ENCODE measurements around the gene CRYBG2.

Gene CRYBG2

DNA sequence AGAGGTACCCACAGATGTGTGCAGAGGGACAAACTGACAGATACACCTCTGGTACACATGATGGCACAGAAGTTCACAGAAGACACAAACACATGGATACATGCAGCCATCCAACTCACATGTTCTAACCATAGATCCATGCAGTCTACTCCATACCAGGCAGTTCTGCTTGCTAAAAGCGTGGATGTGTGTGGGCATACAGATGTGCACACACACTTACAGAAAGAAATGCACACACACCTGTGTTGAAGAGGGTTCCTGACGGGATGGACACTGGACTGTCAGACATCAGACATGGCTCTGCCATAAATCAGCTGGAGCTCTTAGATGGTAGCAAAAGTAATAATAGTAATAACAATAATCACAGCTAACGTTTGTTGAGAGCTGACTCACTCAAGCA, 29.4 kb downstream of the CRYBG2 start:
- Histone ChIP-seq H3K4me1 (ENCODE audit: control insufficient read depth, insufficient read depth, low read length) (no peaks in the 10 kb centered on the region), H3K36me3 (ENCODE audit: control insufficient read depth, insufficient read depth, low read length) (peaks cover 16% of the 10 kb centered on the region), H3K27me3 (ENCODE audit: control insufficient read depth, insufficient read depth, low read length) (no peaks in the 10 kb centered on the region), H3K9ac (ENCODE audit: low read depth, low read length) (no peak overlapping the region), H3K9me3 (ENCODE audit: control insufficient read depth, insufficient read depth, low read length) (no peaks in the 10 kb centered on the region), H3K4me3 (ENCODE audit: low read depth, low read length) (no peak overlapping the region)

DNA sequence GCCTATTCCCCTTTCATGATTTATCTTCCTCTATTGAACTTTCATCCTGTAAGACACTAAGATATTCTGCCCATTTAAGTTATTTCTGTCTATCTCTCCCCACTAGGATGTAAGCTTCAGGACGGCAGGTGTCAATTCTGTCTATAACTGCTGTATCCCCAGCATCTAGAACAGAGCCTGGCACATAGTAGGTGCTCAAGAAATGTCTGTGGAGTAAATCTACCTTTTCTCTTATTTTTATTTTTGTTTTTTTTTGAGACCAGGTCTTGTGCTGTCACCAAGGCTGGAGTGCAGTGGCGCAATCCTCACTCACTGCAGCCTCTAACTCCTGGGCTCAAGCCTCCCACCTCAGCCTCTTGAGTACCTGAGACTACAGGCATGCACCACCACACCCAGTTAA, 30.5 kb downstream of the CRYBG2 start:
- Histone ChIP-seq H3K27me3 (ENCODE audit: control insufficient read depth, insufficient read depth, low read length) (no peaks in the 10 kb centered on the region), H3K4me1 (ENCODE audit: control insufficient read depth, insufficient read depth, low read length) (no peaks in the 10 kb centered on the region), H3K4me3 (ENCODE audit: low read depth, low read length) (no peak overlapping the region), H3K36me3 (ENCODE audit: control insufficient read depth, insufficient read depth, low read length) (peaks cover 14% of the 10 kb centered on the region), H3K9me3 (ENCODE audit: control insufficient read depth, insufficient read depth, low read length) (no peaks in the 10 kb centered on the region), H3K9ac (ENCODE audit: low read depth, low read length) (no peak overlapping the region)

DNA sequence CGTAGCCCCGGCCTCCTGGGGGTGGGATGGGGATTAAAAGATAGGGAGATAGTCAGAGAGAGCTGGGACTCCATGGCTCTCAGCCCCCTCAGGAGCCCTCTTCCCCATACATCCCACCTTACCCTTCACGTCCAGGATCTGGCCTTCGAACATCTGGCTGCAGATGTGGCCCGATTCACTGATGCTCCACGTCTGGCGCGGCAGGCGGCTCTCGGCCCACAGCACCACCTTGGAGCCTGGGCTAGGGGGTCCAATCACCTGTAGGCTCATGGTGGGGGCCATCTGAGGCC, 31.9 kb downstream of the CRYBG2 start:
- Histone ChIP-seq H3K9me3 (ENCODE audit: control insufficient read depth, insufficient read depth, low read length) (no peaks in the 10 kb centered on the region), H3K27me3 (ENCODE audit: control insufficient read depth, insufficient read depth, low read length) (no peaks in the 10 kb centered on the region), H3K36me3 (ENCODE audit: control insufficient read depth, insufficient read depth, low read length) (peaks cover 8% of the 10 kb centered on the region), H3K4me3 (ENCODE audit: low read depth, low read length) (no peak overlapping the region), H3K9ac (ENCODE audit: low read depth, low read length) (no peak overlapping the region), H3K4me1 (ENCODE audit: control insufficient read depth, insufficient read depth, low read length) (peaks cover 6% of the 10 kb centered on the region)

DNA sequence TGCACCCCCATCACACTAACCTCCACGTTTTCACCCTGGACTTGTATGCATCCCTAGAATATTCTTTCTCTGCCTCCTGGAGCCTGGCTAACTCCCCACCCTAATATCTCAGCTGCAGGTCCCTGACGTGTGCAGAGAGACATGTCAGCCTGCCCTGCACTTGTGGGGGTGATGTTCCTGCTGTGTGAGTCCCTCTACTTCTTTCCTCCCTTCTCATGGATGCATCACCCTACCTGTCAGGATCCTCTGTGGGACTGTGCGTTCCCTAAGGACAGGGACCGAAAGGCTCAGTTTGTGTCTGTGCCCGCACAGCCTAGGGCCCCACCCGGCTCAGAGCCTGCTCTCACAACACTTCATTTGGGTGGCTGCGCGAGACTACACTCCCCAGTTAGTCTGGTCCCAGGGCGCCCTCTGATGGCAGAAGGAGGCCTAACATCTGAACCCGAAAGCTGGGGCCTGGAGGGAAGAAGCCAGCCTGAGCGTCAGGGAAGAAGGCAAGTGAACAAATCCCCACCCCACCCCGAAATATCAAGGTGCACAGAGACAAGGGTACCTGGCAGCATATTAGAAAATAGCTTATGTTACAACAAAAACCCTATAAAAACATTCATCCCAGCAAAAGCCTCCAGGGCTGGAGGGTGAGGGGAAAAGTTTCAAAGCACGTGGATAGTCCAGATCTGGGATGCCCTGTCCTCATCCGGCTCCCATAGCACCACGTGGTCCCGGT, 32.5 kb downstream of the CRYBG2 start:
- H3K36me3 ChIP-seq (ENCODE audit: control insufficient read depth, insufficient read depth, low read length): peaks cover 8% of the 10 kb centered on the region
- no peak overlapping the region for H3K4me3 ChIP-seq (ENCODE audit: low read depth, low read length)
- no peak overlapping the region for H3K9ac ChIP-seq (ENCODE audit: low read depth, low read length)
- H3K9me3 ChIP-seq (ENCODE audit: control insufficient read depth, insufficient read depth, low read length): no peaks in the 10 kb centered on the region
- no peaks in the 10 kb centered on the region for H3K27me3 ChIP-seq (ENCODE audit: control insufficient read depth, insufficient read depth, low read length)
- peaks cover 7% of the 10 kb centered on the region for H3K4me1 ChIP-seq (ENCODE audit: control insufficient read depth, insufficient read depth, low read length)

DNA sequence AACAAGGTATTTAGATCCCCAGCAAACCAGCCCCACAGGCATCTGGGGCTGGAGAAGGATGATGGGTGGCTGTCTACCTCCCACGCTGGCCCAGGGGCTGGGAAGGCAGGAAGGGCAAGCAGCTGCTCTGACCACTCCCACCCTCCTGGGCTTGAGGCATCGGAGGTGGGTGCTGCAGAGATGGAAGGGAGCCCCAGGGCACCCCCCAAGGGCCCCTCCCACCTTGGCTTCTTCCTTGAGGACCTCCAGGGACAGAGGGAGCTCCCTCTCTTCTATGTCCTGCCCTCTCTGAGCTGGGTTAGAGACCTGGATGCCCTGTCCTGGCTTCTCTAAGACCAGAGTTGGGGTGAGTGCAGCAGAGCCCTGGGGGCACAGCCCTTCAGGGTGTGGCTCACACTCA, 33.0 kb downstream of the CRYBG2 start:
- H3K27me3 ChIP-seq (ENCODE audit: control insufficient read depth, insufficient read depth, low read length): no peaks in the 10 kb centered on the region
- H3K4me3 ChIP-seq (ENCODE audit: low read depth, low read length): no peak overlapping the region
- H3K9ac ChIP-seq (ENCODE audit: low read depth, low read length): no peak overlapping the region
- peaks cover 8% of the 10 kb centered on the region for H3K36me3 ChIP-seq (ENCODE audit: control insufficient read depth, insufficient read depth, low read length)
- no peaks in the 10 kb centered on the region for H3K9me3 ChIP-seq (ENCODE audit: control insufficient read depth, insufficient read depth, low read length)
- peaks cover 8% of the 10 kb centered on the region for H3K4me1 ChIP-seq (ENCODE audit: control insufficient read depth, insufficient read depth, low read length)

DNA sequence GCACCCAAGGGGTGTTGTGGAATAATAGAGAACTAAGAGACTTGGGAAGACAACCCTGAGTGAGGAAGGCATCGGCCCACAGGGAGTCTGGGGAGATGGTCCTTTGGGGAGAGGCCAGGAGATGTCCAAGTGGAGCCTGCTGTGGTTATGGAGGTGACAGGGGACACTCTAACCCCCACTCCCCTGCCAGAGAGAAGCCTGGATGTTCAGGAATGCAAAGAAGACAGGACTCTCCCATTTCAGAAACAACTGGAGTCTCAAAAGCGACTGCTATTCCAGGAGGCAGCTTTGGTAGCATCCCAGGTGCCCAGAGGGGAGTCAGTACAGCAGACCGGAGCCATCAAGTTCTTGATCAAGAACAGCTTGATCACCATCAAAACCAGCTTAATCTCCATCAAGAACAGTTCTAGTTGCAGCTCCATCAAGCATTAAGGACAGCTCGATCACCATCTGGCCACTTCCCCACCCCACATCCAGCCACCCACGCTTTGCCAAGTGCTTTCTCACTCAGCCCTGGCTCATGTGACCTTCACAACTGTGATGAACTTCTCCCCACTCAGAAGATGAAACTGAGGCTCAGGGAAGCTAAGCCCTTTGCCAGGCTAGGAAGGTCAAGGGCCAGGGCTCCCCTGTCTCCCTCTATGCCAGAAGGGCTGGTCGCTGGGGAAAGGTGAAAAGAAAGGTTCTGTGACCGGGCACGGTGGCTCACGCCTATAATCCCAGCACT, 35.4 kb downstream of the CRYBG2 start:
- Histone ChIP-seq H3K36me3 (ENCODE audit: control insufficient read depth, insufficient read depth, low read length) (peaks cover 3% of the 10 kb centered on the region), H3K4me1 (ENCODE audit: control insufficient read depth, insufficient read depth, low read length) (peaks cover 8% of the 10 kb centered on the region), H3K27me3 (ENCODE audit: control insufficient read depth, insufficient read depth, low read length) (no peaks in the 10 kb centered on the region), H3K9ac (ENCODE audit: low read depth, low read length) (peak overlapping the region; percentile 70), H3K9me3 (ENCODE audit: control insufficient read depth, insufficient read depth, low read length) (no peaks in the 10 kb centered on the region), H3K4me3 (ENCODE audit: low read depth, low read length) (no peak overlapping the region)

DNA sequence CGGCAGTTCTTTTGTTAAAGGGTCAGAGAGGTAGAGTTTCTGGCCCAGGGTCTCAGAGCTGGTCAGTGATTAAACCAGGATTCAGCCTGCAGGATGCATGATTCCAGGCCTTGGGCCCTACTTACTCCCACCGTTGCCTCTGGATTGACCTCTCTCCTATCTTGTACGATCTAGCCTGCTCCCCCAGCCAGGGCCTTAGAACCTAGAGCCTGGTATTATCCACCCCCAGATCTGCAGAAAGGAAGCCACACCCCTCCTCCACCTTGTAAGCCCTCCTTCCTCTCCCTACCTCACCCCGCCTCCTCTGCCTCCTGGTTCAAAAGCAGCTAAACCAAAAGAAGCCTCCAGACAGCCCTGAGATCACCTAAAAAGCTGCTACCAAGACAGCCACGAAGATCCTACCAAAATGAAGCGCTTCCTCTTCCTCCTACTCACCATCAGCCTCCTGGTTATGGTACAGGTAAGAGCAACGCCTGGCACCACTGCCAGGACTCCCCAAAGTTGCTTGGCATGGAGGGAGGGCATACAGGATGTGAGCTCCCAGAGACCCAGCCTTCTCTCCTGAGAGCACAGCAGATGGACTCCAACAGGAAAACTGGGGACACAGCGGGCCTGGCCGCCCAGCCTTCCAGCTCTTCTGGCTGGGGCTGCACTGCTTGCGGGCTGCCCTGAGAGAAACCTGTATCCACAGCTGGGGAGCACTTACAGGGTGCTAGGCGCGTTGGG, 36.2 kb downstream of the CRYBG2 start, which contains the start of gene CD52:
Gene CD52, plus strand, starts transcription at position 347 of the 726 bp plus-strand sequence. Its CDS starts 60 bp downstream, at position 407.
- H3K4me1 ChIP-seq (ENCODE audit: control insufficient read depth, insufficient read depth, low read length): peaks cover 8% of the 10 kb centered on the region
- peaks cover 3% of the 10 kb centered on the region for H3K36me3 ChIP-seq (ENCODE audit: control insufficient read depth, insufficient read depth, low read length)
- H3K9me3 ChIP-seq (ENCODE audit: control insufficient read depth, insufficient read depth, low read length): no peaks in the 10 kb centered on the region
- H3K4me3 ChIP-seq (ENCODE audit: low read depth, low read length): no peak within 1 kb of the TSS
- peak within 1 kb of the TSS; percentile 70 for H3K9ac ChIP-seq (ENCODE audit: low read depth, low read length)
- H3K27me3 ChIP-seq (ENCODE audit: control insufficient read depth, insufficient read depth, low read length): no peaks in the 10 kb centered on the region

DNA sequence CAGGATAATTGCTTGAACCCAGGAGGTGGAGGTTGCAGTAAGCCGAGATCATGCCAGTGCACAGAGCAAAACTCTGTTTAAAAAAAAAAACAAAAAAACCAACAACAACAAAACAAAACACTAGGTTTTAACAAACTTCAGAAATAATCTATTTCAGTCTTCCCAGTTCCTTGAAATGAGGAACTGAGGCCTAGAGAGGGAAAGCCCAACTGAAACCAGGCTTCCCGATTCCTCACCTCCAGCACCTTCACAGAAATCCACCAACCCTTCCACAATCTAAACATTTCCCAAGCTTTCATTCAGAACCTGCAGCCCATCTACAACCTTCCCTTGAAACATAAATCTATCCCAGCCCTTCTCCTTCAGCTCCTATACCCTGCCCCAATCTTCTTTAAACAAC, 36.8 kb downstream of the CRYBG2 start:
- H3K27me3 ChIP-seq (ENCODE audit: control insufficient read depth, insufficient read depth, low read length): no peaks in the 10 kb centered on the region
- H3K36me3 ChIP-seq (ENCODE audit: control insufficient read depth, insufficient read depth, low read length): peaks cover 3% of the 10 kb centered on the region
- H3K9me3 ChIP-seq (ENCODE audit: control insufficient read depth, insufficient read depth, low read length): no peaks in the 10 kb centered on the region
- H3K4me1 ChIP-seq (ENCODE audit: control insufficient read depth, insufficient read depth, low read length): peaks cover 8% of the 10 kb centered on the region
- no peak overlapping the region for H3K4me3 ChIP-seq (ENCODE audit: low read depth, low read length)
- H3K9ac ChIP-seq (ENCODE audit: low read depth, low read length): peak overlapping the region; percentile 70

DNA sequence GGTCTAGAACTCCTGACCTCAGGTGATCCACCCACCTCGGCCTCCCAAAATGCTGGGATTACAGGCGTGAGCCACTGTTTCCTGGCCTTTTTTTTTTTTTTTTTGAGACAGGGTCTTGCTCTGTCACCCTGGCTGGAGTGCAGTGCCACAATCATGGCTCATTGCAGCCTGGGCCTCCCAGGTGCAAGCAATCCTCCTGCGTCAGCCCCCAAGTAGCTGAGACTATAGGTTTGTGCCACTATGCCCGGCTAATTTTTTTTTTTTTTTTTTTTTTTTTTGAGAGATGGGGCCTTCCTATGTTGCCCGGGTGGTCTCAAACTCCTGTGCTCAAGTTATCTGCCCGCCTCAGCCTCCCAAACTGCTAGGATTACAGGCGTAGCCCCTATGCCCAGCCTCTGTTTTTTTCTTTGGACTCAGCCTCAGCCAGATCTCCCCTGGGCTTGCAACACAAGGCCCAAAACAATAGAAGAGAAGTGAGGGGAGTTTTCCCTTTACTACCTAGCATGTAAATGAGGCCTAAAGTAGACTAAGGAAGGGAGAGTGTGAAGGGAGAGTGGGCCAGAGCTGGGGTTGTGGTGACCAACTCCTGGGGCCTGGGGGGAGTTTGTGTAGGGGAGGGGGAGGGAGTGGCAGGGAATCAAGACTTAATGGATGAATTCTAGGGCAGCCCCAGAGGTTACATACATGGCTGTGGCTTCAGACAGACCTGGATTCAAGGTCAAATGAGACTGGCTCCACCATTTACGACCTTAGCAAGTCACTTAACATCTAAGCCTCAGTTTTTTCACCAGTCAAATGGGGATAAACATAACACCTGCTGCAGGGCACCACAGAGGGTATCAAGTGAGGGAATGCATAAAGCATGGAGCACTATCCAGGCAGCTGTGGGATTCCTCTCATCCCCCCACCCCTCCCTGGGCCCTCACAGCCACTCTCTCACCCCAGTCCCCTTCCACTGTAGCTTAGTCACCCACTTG, 37.8 kb downstream of the CRYBG2 start:
- Histone ChIP-seq H3K4me1 (ENCODE audit: control insufficient read depth, insufficient read depth, low read length) (peaks cover 8% of the 10 kb centered on the region), H3K4me3 (ENCODE audit: low read depth, low read length) (no peak overlapping the region), H3K27me3 (ENCODE audit: control insufficient read depth, insufficient read depth, low read length) (no peaks in the 10 kb centered on the region), H3K9ac (ENCODE audit: low read depth, low read length) (no peak overlapping the region), H3K36me3 (ENCODE audit: control insufficient read depth, insufficient read depth, low read length) (peaks cover 3% of the 10 kb centered on the region), H3K9me3 (ENCODE audit: control insufficient read depth, insufficient read depth, low read length) (no peaks in the 10 kb centered on the region)

DNA sequence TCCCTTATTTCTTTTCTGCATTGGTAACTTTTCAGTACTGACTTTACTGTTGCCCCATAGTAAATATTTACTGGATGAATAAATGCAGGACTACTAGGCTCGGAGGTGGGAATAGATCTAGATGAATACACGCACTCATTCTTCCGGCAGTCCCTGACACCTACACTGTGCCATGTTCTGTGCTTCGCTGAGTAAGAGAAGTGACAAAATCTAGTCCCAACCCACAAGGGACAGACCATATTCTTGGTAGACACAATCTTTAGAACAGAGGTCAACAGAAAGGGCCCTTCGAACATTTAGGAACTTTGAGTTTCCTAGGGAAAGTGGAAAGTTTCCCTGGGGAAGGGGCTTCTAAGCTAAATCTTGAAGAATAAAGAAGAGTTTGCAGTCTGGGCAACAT, 39.4 kb downstream of the CRYBG2 start:
- Histone ChIP-seq H3K4me1 (ENCODE audit: control insufficient read depth, insufficient read depth, low read length) (peaks cover 8% of the 10 kb centered on the region), H3K9me3 (ENCODE audit: control insufficient read depth, insufficient read depth, low read length) (no peaks in the 10 kb centered on the region), H3K27me3 (ENCODE audit: control insufficient read depth, insufficient read depth, low read length) (no peaks in the 10 kb centered on the region), H3K4me3 (ENCODE audit: low read depth, low read length) (no peak overlapping the region), H3K9ac (ENCODE audit: low read depth, low read length) (no peak overlapping the region), H3K36me3 (ENCODE audit: control insufficient read depth, insufficient read depth, low read length) (no peaks in the 10 kb centered on the region)
